Fibroblast of mammary gland (primary cell): ENCODE data around the gene JAZF1.
A peak's percentile ranks its signal among the peaks of the same experiment; 100 is the strongest.

Experiments used
- DNase-seq: peaks from one replicate; pipeline ENCODE4 v3.0.0-alpha.2; 2010; ENCODE audit warnings: low read depth
- H3K4me3 ChIP-seq: 2 replicates; pipeline ENCODE4 v1.5.1; 2011; ENCODE audit warnings: low read depth, mild to moderate bottlenecking, low read length, moderate library complexity; ENCODE audit not compliant: control insufficient read depth
- TF ChIP-seq, protein P1 (sequence below): conservative IDR thresholded peaks from 2 replicates; pipeline ENCODE4 v1.5.1; 2011; ENCODE audit warnings: low read depth, low read length, inconsistent platforms; ENCODE audit not compliant: control insufficient read depth, insufficient read depth

Gene JAZF1

DNA sequence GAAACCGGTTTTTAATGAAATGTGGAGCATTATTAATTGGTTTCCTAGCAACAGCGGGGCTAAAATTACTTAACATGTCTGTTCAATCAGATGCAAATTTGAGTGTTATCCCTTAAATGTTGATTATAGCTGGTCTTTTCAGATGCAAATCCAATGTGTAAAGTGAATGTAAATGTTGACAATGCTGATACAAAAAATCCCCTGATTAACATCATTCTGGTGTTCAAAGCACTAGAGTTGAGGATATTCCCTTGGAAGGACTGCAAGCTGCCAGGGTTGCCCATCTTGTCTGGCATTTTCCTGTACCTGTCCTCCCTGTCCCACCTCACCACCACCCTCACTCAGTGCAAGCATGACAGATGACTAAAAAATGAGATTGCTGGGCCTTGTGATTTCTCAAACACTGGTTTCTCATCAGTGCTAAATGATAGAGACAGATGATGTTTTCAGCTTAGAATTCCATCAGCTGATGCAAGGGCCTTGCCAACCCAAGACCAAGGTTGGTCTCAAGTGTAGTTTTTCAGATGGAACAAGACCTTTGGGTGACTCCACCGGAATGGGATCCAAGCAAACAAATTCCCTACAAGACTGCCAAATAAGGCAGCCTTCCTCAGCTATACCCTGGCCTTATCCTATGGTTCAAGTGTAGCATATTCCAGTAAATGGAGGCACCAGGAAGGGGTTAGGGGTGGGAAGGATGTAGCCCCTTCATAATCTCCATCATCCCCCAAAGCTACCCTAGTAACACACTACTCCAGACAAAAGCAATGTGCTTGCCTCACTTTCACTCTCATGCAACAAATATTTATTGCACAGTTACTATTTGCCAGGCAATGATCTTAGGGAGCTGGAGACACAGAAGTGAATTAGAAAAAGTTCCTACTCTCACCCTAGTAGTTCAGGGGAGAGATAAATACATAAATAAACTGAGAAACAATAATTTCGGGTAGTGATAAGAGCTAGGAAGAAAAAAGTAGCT, 54.9 kb downstream of the JAZF1 start:
- no peak overlapping the region for H3K4me3 ChIP-seq
- TF ChIP-seq, protein P1, sequence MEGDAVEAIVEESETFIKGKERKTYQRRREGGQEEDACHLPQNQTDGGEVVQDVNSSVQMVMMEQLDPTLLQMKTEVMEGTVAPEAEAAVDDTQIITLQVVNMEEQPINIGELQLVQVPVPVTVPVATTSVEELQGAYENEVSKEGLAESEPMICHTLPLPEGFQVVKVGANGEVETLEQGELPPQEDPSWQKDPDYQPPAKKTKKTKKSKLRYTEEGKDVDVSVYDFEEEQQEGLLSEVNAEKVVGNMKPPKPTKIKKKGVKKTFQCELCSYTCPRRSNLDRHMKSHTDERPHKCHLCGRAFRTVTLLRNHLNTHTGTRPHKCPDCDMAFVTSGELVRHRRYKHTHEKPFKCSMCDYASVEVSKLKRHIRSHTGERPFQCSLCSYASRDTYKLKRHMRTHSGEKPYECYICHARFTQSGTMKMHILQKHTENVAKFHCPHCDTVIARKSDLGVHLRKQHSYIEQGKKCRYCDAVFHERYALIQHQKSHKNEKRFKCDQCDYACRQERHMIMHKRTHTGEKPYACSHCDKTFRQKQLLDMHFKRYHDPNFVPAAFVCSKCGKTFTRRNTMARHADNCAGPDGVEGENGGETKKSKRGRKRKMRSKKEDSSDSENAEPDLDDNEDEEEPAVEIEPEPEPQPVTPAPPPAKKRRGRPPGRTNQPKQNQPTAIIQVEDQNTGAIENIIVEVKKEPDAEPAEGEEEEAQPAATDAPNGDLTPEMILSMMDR: no peak
- peak; percentile 47 for DNase-seq

DNA sequence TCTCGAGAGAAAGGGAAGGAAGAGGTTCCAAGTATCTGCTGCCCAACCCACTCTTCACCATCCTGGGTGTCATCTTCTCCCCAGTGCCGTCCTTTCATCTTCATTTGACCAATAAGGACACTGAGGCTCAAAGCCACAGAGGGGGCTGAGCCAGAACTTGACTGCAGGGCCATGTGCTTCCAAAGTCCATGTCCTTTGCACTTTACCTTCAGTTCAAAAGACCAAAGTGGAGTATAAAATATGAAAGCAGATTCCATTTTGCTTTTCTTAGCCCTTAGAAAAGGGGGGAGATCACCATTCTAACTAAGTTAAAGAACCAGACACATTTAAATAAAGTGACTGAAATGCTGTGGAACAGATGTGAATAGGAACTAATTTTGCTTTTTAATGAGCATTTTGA, 56.2 kb downstream of the JAZF1 start:
- TF ChIP-seq, protein P1: no peak
- no peak for DNase-seq
- H3K4me3 ChIP-seq: no peak overlapping the region

DNA sequence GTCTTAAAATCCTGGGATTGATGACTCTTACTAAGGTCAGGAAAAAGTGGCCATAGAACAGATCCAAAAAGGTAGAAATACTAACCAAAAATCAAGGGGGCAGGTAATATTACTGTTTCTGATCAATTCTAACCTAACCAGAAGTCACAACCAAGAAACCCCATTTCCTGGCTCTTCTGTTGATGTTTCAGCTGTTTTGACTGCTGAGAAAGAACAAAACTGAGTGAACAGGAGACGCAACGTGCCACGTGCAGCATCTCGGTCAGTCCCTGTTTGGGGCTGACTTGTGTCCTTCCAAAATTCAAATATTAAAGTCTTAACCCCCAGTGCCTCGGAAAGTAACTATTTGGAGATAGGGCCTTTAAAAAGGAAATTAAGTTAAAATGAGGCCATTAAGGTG, 56.8 kb downstream of the JAZF1 start:
- no peak for DNase-seq
- TF ChIP-seq, protein P1: no peak
- no peak overlapping the region for H3K4me3 ChIP-seq

DNA sequence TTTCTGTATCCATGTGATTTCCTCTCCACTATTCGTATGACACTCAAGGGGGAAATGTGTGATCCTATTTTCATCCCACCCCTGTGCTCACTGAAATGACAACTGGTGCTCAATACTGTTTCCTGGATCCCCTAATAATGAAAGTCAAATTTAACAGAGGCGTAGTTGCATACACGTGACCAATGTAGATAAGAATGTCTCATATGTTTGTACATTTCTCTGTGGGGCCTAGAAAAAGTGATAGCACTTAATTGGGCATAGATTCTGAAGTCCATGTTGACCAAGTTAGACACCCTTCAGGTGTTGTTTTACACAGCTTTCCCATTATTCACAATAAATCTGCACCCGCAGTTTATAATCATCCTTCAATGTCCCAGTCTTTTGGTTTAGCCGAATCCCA, 59.1 kb downstream of the JAZF1 start:
- DNase-seq: no peak
- TF ChIP-seq, protein P1: no peak
- H3K4me3 ChIP-seq: no peak overlapping the region

DNA sequence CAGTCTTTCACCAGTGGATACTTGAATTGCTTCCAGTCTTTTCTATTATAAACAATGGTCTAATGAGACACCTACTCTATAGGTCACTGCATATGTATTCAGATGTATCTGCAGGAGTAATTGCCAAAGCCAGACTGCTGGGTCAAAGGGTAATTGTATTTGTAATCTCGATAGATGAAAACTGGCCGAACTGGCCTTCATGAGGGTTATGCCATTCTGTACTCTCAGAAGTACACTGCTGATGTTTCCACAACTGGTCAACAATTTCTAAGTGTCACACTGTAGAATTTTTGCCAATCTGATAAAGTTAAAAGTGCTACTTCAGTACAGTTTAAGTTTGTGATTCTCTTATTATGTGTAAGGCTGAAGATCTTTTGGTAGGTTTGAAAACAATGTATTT, 64.6 kb downstream of the JAZF1 start:
- DNase-seq: no peak
- TF ChIP-seq, protein P1: no peak
- H3K4me3 ChIP-seq: no peak overlapping the region

DNA sequence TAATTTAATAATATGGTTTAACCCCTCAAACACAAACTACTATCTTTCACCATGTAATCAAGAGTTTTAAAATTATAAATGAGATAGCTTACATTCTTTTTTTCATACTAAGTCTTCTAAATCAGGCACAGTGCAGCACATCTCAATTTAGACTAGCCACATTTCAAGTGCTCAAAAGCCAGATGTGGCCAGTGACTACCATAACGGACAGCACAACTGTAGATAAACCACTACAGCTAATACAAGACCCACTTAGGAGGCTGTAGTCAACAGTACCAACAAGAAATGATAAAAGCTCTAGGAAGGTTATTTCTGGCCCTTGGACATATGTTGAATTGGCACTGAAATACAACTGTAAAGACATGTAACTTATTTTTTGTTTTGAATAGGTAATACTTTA, 65.3 kb downstream of the JAZF1 start:
- no peak overlapping the region for H3K4me3 ChIP-seq
- TF ChIP-seq, protein P1: no peak
- DNase-seq: no peak

DNA sequence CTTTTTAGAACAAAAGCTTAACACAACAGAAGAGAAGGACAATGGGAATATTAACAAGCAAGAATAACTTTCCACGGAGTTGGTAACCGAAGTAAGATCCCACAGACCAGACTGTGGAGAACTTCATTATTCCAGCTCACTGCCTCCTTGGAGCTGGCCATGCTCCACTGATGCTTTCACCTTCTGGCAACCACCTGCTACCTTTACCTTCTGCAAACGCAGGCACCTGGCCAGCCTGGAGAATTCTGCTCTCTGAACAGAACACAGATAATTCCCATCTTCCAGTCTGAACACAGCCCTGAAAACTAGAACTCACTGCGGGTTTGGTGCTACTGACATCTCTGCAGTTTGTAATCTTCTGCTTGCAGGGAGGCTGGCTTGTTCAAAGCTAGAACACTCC, 66.5 kb downstream of the JAZF1 start:
- no peak overlapping the region for H3K4me3 ChIP-seq
- TF ChIP-seq, protein P1: no peak
- DNase-seq: no peak
